WI38 (cell line): ENCODE measurements around the gene IL26.

ENCODE experiments used
- H3K4me3 ChIP-seq: 2 replicates; pipeline ENCODE4 v1.5.1; 2011; ENCODE audit warnings: low read depth, mild to moderate bottlenecking, control low read depth, low read length
- CTCF ChIP-seq: IDR thresholded peaks from 2 replicates; pipeline ENCODE4 v1.5.1; 2012; ENCODE audit warnings: low read depth, mild to moderate bottlenecking, control low read depth, low read length

IL26 gene

GRCh38 chr12:68199127-68199526 lies 26.5 kb downstream of the IL26 start:
- no peak for TF ChIP-seq CTCF
- no peak overlapping the region for H3K4me3 ChIP-seq

GRCh38 chr12:68198507-68199086 lies 27.0 kb downstream of the IL26 start:
- TF ChIP-seq CTCF = no peak
- no peak overlapping the region for H3K4me3 ChIP-seq

- no peak for TF ChIP-seq CTCF
- no peak overlapping the region for H3K4me3 ChIP-seq
Observed at GRCh38 chr12:68190301-68190700, 35.3 kb downstream of the IL26 start.

GRCh38 chr12:68189821-68190242 lies 35.8 kb downstream of the IL26 start:
- TF ChIP-seq CTCF = no peak
- H3K4me3 ChIP-seq = no peak overlapping the region

GRCh38 chr12:68185598-68185997 lies 40.0 kb downstream of the IL26 start:
- no peak overlapping the region for H3K4me3 ChIP-seq
- TF ChIP-seq CTCF = no peak

- TF ChIP-seq CTCF = no peak
- no peak overlapping the region for H3K4me3 ChIP-seq
Observed at GRCh38 chr12:68180792-68181744, 44.5 kb downstream of the IL26 start.

- no peak for TF ChIP-seq CTCF
Observed at GRCh38 chr12:68178774-68179439, 46.7 kb downstream of the IL26 start.

More at GRCh38 chr12:68178774-68179439, 46.7 kb downstream of the IL26 start:
- no peak overlapping the region for H3K4me3 ChIP-seq
